NCI-H460 (cell line): Measurements from ENCODE around the gene TSPYL4. TPM values are rescaled to one million over a fixed set of nuclear protein-coding genes. Genes with fewer than 3 reads are reported as not detected.

Source experiments
- DNase-seq: peaks from one replicate; pipeline ENCODE4 v3.0.0-alpha.2; 2016; ENCODE audit warnings: low read depth; ENCODE audit errors: extremely low read depth
- total RNA-seq: library from RNA; depleted of rRNA; stranded (reverse); fragments of >200 nt; shearing (Covaris generic); gene quantifications from 2 replicates; pipeline ENCODE4 v1.2.3, GENCODE V29; 2014

The TSPYL4 gene
- total RNA-seq, 1 experiment from 2014 or later, result 9.7 TPM

DNA sequence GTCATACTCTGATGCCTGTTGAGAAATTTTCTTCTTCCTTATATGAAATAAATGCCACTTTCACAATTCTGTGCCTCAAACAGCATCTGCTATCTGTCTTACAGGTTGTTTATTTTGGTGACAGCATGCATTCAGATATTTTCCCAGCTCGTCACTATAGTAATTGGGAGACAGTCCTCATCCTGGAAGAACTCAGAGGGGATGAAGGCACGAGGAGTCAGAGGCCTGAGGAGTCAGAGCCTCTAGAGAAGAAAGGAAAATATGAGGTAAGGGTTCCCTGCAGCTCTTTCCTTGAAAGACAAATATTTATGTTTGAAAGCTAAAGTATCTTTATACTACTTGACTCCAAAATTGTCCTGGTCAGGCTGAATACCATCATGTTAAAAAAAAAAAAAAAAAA is 15.8 kb downstream of the TSPYL4 start:
- DNase-seq, result no peak

DNA sequence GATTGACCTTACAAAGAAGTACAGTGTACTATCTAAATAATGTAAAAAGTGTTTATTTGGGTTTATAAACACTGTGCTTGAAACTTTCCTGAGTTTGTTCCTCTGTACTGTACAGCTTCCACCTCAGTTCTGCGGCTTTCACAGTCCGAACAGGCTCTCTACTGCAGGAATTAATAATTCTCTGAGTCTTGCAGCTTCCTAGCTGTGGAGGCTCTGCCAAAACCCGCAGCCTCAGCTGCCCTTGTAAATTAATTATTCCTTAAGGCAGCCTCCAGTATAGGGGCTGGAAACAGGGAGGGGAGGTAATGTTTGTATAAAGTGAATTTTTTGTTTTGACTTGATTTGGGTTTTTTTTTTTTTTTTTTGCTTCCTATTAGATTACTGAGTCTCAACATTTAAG is 19.2 kb downstream of the TSPYL4 start:
- no peak for DNase-seq

DNA sequence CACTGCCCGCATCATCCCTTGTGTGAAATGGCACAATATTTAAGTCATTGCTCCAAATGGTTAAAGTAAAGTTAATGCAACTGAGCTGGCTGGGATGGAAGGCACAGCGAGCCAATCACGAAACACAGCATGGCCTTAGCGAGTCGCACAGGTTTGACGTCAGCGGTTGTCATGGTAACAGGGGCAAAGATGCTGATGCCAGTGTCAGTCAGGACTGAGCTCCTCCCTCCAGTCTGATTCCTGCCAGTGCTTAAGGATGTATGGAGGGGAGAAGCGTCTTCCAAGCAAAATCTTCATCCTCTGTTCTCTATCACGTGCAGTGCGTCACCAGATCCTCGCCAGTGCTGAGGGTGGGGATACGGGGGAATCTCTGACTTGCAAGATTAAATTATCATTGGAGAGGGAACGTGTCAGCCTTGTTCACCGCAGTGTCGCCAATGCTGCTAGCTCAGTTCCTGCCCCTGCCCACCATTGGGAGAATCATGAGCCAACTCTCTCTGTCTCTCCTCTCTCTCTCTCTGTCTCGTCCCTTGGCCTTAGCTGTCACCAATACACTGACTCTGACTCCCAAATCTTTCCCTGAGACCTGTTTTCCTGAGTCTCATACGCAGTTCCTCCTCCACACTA is 24.5 kb downstream of the TSPYL4 start:
- no peak for DNase-seq

DNA sequence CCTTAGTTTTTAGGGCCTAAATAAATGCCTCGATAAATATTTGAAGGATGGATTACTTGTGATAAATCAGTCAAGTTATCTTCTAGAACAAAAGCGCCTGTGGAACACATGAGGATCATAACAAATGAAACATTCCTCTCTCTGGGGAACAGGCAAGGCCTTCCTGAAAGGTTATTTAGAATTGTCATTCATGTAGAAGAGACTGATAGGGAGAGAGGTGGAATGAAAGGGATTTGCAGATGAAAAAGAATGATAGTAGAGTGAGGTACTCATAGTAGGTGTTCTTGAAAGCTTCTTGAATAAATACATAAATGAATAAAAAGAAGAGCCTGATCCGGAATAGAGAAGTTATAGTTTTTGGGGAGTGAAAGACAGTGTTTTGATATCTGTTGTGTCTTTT is 30.5 kb downstream of the TSPYL4 start:
- no peak for DNase-seq

DNA sequence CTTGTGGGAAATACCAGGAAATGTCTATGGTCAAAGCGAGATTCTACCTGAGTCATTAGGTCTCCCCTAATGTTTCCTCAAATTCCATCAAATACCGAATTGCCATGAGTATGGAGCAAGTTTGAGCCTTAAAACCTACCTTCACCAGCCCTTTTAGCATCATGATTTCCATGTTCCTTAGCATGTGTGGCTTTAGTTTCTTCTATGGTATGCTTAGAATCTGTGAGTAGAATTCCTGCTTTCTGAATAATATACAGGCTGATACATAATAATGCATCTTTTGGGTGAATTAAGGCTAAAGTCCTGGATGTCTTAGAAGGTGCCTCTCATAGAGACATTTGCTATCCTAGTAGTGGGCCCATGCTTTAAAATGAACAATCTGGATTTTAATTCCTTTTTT is 32.0 kb downstream of the TSPYL4 start:
- DNase-seq, result no peak

DNA sequence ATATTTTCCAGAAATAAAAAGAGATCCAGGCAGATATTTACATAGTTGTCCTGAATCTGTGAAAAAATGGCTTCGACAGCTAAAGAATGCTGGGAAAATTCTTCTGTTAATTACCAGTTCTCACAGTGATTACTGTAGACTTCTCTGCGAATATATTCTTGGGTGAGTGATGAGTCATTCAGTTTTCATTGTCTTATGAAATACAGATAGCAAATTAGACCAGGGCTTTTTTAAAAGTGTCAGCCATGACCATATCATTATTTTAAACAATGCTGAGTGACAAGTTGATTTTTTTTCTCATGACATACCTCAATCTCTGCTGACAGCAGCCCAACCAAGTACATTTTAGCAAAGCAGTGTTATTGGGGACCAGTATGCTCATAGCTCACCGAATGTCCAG is 32.8 kb downstream of the TSPYL4 start:
- no peak for DNase-seq

DNA sequence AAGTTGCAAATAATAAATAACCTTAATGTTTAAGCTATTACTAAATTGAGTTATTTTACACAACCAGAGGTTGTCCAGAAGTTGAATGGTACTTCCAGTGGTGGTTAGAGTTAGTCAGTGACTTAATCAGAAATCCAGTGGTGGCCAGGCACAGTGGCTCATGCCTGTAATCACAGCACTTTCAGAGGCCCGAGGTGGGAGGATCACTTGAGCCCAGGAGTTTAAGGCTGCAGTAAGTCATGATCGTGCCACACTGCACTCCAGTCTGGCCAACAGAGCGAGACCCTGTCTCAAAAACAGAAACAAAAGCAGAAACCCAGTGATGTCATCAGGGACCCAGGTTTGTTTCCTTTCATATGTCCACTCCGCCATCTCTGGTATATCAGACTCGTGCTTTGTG is 35.0 kb downstream of the TSPYL4 start:
- DNase-seq, result no peak

DNA sequence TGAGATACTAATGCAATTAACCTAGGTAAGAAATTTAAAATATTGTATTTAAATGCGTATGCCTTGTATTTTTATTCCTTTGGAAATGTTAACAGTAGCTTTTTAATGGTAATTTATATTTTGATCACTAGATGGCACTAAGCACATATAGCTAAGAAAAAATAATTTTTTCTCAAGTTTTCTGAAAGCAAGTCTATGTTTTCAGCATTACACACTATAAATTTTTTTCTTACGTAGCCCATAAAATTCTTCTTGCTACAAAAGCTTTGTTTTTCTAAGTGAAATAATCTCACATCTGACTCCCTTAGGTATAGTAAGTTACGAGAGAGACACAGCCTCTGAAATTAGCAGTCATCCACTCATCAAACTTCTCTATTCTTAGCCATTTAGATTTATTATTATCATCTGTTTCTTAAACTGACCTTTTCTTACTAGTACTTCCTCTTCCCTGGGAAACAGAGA is 35.7 kb downstream of the TSPYL4 start:
- DNase-seq, result no peak

DNA sequence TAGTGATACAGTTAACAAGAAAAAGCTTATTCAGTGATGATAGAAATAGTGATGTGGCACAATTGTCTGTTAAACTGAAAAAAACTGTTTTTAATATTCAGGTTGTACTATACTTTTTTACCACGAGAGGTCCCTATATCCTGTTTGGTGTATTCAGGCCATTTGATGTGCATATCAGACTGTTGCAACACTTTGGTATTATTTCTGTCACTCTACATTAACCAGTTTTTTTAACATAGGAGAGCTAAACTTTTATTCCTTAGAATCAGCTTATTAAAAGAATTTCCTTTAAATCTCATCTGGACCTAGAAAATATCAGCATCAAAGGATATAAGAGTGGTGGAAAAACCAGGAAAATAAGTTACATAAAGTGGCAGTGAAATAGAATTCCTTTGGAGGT is 36.8 kb downstream of the TSPYL4 start:
- DNase-seq, result peak; percentile 30

DNA sequence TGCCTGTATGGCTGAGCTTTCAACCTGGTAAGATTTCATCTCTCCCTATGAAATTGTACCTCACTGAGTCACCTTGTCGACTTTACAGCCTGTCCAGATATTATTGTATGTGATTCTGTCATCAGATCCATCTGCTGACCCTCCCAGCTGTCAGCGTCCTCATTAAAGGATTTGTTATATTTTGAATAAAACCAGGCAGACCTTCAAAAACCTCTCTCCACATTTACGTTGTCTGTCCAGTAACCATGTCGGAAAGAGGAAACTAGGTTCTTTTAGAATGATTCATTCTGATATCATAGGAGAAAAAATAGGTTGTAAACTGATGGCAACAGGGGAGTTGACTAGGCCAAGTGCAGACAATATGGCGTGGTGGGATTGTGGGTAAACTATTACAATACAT is 38.5 kb downstream of the TSPYL4 start:
- no peak for DNase-seq

DNA sequence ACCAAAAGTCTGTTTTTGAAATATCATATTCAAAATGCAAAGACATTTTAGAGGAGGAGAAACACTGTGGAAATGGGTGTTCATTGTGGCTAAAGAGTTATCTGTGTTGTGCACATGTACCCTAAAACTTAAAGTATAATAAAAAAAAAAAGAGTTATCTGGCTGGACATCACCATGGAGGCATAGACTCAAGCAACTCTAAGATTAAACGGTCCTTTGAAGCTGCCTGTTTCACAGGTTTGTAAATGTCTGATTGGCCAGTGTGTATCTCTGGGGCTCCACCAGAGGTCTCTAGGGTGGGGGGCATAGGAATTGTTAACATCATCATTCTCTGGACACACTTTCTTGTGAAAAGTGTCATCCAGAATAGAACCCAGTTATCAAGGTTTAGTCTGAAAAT is 39.2 kb downstream of the TSPYL4 start:
- no peak for DNase-seq

DNA sequence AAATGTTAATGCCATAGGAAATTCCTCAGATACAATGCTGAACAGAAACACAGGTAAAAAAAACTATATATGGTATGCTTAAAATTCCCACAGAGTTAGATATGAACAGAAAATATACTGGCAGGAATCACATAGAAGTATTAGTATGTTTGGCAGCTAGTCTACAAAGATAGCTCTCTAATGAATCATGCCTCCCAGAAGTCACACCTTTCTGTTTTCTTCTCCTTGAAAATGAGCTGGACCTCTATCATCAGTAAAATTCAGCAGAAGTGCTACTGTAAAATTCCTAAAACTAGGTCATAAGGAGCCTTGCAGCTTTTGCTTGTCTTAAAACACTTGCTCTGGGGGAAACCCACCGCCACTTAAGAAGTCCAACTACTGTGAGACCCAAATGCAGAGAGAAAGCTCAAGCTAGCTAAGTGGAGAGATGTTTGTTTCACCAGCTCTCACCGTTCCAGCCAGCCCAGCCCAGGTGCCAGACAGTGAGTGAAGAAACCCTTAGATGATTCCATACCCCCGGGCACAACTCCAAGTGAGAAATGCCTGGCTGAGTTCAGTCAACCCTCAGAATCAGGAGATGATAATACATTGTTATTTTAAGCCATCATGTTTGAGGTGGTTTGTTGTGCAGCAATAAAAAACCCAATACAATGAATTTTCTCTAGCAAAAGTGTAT is 43.0 kb downstream of the TSPYL4 start:
- DNase-seq, result no peak

DNA sequence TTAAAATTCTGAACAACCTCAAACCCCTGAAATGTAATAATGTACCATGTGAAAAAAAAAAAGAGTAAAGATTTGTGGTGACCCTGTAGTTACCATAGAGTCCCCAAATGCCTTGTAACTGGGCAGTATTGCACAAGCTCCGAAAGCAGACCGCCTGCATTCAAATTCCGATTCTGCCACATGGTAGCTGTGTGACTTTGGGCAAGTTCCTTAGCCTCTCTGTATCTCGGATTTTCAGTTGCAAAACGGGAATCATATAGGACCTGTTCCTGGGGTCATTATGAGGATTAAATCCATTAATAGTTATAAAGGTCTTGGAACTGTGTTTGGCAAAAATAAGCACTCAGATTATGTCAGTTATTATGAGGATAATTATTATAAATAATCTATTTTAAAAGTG is 43.6 kb downstream of the TSPYL4 start:
- no peak for DNase-seq

DNA sequence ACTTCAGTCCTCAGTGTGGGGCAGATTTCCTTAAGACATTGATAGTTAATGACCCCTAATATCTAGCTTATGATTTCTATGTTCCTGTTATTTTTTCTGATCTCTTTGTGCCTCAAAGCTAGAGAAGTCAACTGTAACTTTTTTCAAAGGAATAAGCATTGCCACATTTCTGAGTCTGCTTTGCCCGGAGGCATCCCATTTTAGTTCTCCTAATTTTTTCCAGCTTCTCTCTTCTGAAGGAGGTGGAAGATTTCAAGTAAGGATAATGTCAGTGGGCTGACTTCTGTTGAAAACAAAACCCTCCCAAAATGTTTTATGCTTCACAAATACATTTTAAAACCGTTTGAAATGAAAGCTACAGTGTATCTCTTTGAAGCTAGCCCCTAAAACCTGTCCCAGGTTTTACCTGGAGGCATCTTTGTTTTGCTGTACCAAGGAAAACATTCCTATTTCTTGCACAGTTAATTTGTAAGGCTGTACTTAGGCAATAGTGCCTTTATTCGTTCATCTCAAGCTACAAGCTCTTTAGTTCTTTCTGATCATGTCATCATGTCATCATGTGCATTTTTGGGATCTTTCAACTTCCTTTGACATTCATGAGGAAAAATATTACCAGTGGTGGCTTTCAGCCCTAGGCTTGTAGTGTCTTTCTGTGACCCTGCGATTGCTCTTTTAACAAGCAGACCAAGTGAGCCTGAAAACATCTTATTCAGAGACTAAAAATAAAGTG is 45.7 kb downstream of the TSPYL4 start:
- no peak for DNase-seq

DNA sequence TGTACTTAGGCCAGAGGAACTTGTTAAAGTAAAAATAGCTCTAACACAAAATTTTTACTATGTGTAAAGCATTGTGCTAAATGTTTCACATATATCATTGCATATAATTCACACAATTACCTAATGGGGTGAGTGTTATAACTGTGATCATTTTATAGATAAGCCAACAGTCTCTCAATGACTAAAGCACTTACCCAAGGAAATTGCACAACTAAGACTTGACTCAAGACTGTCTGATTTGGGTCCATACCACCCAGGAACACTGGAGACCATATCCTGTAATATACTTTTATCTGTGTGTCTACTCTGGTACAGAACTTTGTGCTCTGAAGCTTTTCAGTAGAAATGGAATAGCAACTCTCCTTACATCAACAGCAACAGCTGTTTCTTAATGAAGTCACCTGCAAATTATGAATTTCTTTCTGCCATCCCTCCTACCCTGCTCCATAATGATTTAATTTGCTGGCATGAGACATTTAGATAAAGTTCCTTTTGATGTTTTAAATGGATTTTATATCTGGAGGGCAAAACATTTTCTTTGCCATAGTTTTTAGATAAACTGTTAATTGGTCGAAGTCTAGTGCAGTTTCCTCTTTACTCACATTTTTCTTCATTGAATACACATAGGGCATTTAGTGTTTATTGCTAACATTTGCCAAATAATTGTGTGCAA is 47.5 kb downstream of the TSPYL4 start:
- no peak for DNase-seq

DNA sequence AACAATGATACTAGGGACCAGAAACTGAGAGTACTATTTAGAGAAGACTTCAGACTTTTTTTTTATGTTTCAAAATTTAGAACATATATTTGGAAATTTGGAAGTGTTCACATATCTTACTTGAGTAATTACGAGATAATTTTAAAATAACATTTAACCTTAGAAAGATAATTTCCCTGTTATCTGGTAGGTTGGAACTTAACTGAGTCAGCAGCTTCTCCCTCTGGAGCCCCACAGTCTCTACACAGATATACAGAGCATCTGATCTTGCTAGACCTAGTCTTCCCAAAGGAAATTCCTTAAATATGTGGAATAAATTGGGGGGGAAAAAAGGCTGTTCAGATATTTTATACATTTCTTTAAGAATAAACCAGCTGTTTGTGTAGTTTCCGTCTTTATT is 48.6 kb downstream of the TSPYL4 start:
- no peak for DNase-seq

DNA sequence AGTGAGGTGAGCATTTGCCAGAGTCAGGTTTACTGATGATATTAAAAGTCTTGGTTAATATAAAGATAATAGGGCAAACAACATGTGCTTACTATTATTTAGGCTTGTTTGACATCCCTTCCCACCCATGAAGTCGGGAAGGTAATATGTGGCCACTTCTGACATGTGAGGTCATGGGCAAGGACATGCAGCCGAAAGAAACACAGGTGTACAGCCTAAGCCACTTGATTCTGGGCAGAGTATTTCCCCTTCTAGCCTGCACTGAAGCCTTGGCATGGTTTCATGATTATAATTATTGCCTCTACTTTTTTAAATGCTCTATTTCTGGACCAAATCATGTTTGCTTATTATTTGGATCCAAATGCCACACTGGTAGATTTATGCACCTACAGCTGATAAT is 52.3 kb downstream of the TSPYL4 start:
- DNase-seq, result no peak

DNA sequence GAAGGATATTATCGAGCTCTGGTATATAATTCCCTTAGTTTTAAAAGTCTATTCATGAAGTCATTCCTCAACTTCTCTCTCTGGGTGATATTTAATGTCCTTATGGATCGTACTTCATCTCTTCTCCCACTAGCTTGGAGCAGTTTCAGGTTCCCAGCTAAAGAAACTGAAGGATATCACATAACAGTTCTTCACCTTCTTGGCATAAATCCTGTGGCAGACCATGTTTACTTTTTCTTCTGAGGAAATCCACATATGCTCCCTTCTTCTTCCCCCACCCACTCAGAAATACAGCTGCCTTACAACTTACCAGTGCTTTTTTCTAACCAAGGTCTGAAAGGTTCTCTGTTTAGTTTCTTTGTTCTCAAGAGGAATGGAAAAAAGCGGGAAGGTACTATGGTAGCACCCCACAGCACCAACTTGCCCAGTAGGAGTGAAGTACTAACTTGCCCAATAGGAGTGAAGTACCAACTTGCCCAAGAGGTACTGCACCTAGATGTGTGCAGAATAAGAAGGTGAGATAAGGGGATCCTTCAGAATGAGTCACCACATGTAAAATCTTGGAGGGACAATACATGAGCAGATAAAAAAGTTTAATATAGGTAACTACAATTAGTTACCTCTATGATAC is 53.1 kb downstream of the TSPYL4 start:
- no peak for DNase-seq
